ENCODE results near the gene SIGLEC11. TPM values are rescaled to one million over a fixed set of nuclear protein-coding genes. Genes with fewer than 3 reads are reported as not detected.

The SIGLEC11 gene
- total RNA-seq, 2 experiments from 2014 or later: not detected

DNA sequence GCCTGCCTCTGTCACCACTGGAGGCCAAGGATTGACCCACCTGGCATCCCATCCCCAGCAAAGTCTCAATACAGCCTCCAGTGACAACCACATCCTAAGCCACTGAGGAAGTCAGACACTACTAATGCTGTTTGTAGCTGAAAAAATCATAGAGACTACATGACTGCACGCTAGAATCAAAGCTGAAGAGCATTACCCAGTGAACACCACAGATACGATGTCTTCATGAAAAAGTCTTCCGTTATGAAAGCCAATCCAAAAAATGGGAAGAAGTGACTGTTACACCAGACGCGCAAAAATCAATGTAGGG lies 20.5 kb downstream of the SIGLEC11 start:
- H3K4me3 ChIP-seq (ENCODE audit: low read depth, low read length, poor library complexity, severe bottlenecking): no peak overlapping the region
- no peaks in the 10 kb centered on the region for H3K9me2 ChIP-seq (ENCODE audit: insufficient read depth, low read length)
- H4K20me1 ChIP-seq (ENCODE audit: insufficient read depth, low read length): no peaks in the 10 kb centered on the region
- no peak overlapping the region for H3K4me2 ChIP-seq (ENCODE audit: low read length)
- no TSS peak for BruUV-seq (replicated peaks)
- no peaks in the 10 kb centered on the region for H3K36me3 ChIP-seq (ENCODE audit: insufficient read depth, low read length)
- ChIA-PET CTCF (ENCODE audit: unreplicated experiment) (no interaction called here), POLR2A (no interaction called here)
- H3K9me3 ChIP-seq (ENCODE audit: low read length): no peaks in the 10 kb centered on the region
- no peaks in the 10 kb centered on the region for H3K4me1 ChIP-seq (ENCODE audit: insufficient read depth, low read length, poor library complexity, severe bottlenecking)
- H3K79me2 ChIP-seq (ENCODE audit: insufficient read depth, low read depth, low read length): no peaks in the 10 kb centered on the region
- no peak overlapping the region for H3K27ac ChIP-seq (ENCODE audit: low read depth, low read length, poor library complexity, severe bottlenecking)
- TF ChIP-seq, protein P1, sequence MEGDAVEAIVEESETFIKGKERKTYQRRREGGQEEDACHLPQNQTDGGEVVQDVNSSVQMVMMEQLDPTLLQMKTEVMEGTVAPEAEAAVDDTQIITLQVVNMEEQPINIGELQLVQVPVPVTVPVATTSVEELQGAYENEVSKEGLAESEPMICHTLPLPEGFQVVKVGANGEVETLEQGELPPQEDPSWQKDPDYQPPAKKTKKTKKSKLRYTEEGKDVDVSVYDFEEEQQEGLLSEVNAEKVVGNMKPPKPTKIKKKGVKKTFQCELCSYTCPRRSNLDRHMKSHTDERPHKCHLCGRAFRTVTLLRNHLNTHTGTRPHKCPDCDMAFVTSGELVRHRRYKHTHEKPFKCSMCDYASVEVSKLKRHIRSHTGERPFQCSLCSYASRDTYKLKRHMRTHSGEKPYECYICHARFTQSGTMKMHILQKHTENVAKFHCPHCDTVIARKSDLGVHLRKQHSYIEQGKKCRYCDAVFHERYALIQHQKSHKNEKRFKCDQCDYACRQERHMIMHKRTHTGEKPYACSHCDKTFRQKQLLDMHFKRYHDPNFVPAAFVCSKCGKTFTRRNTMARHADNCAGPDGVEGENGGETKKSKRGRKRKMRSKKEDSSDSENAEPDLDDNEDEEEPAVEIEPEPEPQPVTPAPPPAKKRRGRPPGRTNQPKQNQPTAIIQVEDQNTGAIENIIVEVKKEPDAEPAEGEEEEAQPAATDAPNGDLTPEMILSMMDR (conservative IDR thresholded peaks at IDR 0.05; ENCODE audit: low read length): no peak
- no peak for TF ChIP-seq EZH2phosphoT487 (IDR thresholded peaks at IDR 0.05; ENCODE audit: borderline replicate concordance, low read depth, low read length)
- intact Hi-C loops (cut with micrococcal nuclease; ENCODE audit: unreplicated experiment): no loop called here
- no peak for DNase-seq (ENCODE audit: low spot score)
- no peak overlapping the region for H2AFZ ChIP-seq (ENCODE audit: low read length)

DNA sequence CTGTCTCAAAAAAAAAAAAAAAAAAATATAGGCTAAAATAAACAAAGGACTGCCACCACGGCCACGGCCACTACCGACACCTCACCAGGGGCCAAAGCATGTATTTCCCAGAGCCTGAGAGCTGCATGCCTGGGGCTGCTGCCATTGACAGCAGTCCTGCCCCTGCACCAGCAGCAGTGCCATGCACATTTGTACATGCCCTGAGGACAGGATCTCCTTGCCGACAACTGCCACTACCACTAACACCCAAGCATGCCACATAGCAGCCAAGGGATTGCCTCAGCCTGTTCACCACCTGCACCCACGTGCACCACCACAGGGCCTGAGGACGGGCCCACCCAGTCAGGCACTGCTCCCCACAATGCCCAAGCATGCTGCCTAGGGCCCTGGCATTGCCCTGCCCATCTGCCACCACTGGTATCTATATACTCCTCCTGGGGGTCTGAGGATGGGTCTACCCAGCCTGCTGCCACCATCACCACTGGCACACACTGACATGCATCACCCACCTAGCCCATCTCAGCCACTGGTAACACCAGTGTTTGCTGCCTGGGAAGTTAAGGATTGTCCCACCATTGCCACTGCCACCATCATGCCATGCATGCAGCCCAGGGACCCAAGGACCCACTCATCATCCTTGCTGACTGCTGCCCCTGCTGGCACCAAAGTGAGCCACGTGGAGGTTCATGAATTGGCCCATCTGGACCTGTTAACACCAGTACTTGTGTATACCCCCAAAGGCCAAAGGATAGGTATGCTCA lies 21.1 kb downstream of the SIGLEC11 start:
- POLR2A ChIA-PET: interaction anchor here (0.7 kb wide), 1 partner anchor 10 kb away, joined by 3 read pairs; no protein-coding TSS in a partner anchor
- no TSS peak for BruUV-seq (replicated peaks)
- no peaks in the 10 kb centered on the region for H3K36me3 ChIP-seq (ENCODE audit: insufficient read depth, low read length)
- H3K27ac ChIP-seq (ENCODE audit: low read depth, low read length, poor library complexity, severe bottlenecking): no peak overlapping the region
- CTCF ChIA-PET (ENCODE audit: unreplicated experiment): no interaction called here
- H3K9me2 ChIP-seq (ENCODE audit: insufficient read depth, low read length): no peaks in the 10 kb centered on the region
- no peak overlapping the region for H3K4me3 ChIP-seq (ENCODE audit: low read depth, low read length, poor library complexity, severe bottlenecking)
- no peak for DNase-seq (ENCODE audit: low spot score)
- no peak overlapping the region for H2AFZ ChIP-seq (ENCODE audit: low read length)
- no peaks in the 10 kb centered on the region for H3K79me2 ChIP-seq (ENCODE audit: insufficient read depth, low read depth, low read length)
- no peak overlapping the region for H3K4me2 ChIP-seq (ENCODE audit: low read length)
- no peak for TF ChIP-seq EZH2phosphoT487 (IDR thresholded peaks at IDR 0.05; ENCODE audit: borderline replicate concordance, low read depth, low read length)
- TF ChIP-seq, protein P1 (conservative IDR thresholded peaks at IDR 0.05; ENCODE audit: low read length): peak; percentile 49
- H4K20me1 ChIP-seq (ENCODE audit: insufficient read depth, low read length): no peaks in the 10 kb centered on the region
- no peaks in the 10 kb centered on the region for H3K9me3 ChIP-seq (ENCODE audit: low read length)
- H3K4me1 ChIP-seq (ENCODE audit: insufficient read depth, low read length, poor library complexity, severe bottlenecking): no peaks in the 10 kb centered on the region
- intact Hi-C loops (cut with micrococcal nuclease; ENCODE audit: unreplicated experiment): no loop called here

DNA sequence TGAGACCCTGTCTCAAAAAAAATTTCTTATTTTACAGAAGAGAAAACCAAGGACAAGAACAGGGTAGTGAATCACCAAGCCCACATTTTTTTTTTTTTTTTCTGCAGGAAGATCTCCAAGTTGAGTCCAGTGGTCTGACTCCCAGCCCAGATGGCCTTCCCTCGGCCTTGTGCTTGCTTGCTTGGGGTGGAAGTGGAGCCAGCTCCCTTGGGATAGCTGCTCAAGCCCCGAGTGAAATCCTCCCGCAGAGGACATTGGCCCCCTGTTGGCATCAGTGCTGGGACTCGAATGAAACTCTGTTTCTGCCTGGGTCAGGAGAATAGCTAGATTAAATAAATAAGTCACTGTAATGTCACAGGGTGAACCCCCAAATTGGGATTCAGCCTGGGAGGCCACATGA lies 22.3 kb downstream of the SIGLEC11 start:
- no peak overlapping the region for H2AFZ ChIP-seq (ENCODE audit: low read length)
- BruUV-seq (replicated peaks): no TSS peak
- ChIA-PET CTCF (ENCODE audit: unreplicated experiment) (no interaction called here), POLR2A (no interaction called here)
- H3K4me1 ChIP-seq (ENCODE audit: insufficient read depth, low read length, poor library complexity, severe bottlenecking): no peaks in the 10 kb centered on the region
- no peaks in the 10 kb centered on the region for H4K20me1 ChIP-seq (ENCODE audit: insufficient read depth, low read length)
- intact Hi-C loops (cut with micrococcal nuclease; ENCODE audit: unreplicated experiment): no loop called here
- no peak overlapping the region for H3K4me3 ChIP-seq (ENCODE audit: low read depth, low read length, poor library complexity, severe bottlenecking)
- H3K9me3 ChIP-seq (ENCODE audit: low read length): no peaks in the 10 kb centered on the region
- DNase-seq (ENCODE audit: low spot score): no peak
- no peak for TF ChIP-seq EZH2phosphoT487 (IDR thresholded peaks at IDR 0.05; ENCODE audit: borderline replicate concordance, low read depth, low read length)
- TF ChIP-seq, protein P1 (conservative IDR thresholded peaks at IDR 0.05; ENCODE audit: low read length): no peak
- no peaks in the 10 kb centered on the region for H3K9me2 ChIP-seq (ENCODE audit: insufficient read depth, low read length)
- no peak overlapping the region for H3K27ac ChIP-seq (ENCODE audit: low read depth, low read length, poor library complexity, severe bottlenecking)
- H3K79me2 ChIP-seq (ENCODE audit: insufficient read depth, low read depth, low read length): no peaks in the 10 kb centered on the region
- H3K4me2 ChIP-seq (ENCODE audit: low read length): no peak overlapping the region
- H3K36me3 ChIP-seq (ENCODE audit: insufficient read depth, low read length): peaks cover 3% of the 10 kb centered on the region

Data from OCI-LY7 (cell line).